DOHH2 (cell line): Measurements from ENCODE around the gene KRTAP2-1.
"Not testable (repeated sequence)": the region's sequence is repeated elsewhere in the genome, so short reads cannot be mapped to it uniquely, and the experiment has no call there.

ENCODE experiments used
- H3F3A ChIP-seq: fragments of 200-600 bp; sonication (generic), shearing (Covaris generic); 2 replicates; pipeline ENCODE4 v1.6.0; 2016; ENCODE audit warnings: antibody characterized with exemption, mild to moderate bottlenecking; ENCODE audit not compliant: control insufficient read depth, insufficient read depth
- H3K27ac ChIP-seq: fragments of 200-600 bp; sonication (generic); 2 replicates; pipeline ENCODE4 v1.5.1; 2014; ENCODE audit warnings: low read depth, mild to moderate bottlenecking, low read length, moderate library complexity
- H3K27me3 ChIP-seq: fragments of 200-600 bp; sonication (generic); 2 replicates; pipeline ENCODE4 v1.6.1; 2014; ENCODE audit warnings: mild to moderate bottlenecking, low read length, mixed read lengths; ENCODE audit not compliant: control insufficient read depth
- H3K36me3 ChIP-seq: fragments of 200-600 bp; sonication (generic); 2 replicates; pipeline ENCODE4 v1.6.1; 2014; ENCODE audit warnings: mild to moderate bottlenecking, low read length, moderate library complexity, mixed read lengths; ENCODE audit not compliant: control insufficient read depth
- H3K4me1 ChIP-seq: fragments of 200-600 bp; sonication (generic); 2 replicates; pipeline ENCODE4 v1.6.1; 2014; ENCODE audit warnings: mild to moderate bottlenecking, low read length, mixed read lengths; ENCODE audit not compliant: control insufficient read depth
- H3K4me2 ChIP-seq: fragments of 200-600 bp; sonication (generic); 2 replicates; pipeline ENCODE4 v1.6.0; 2014; ENCODE audit warnings: mild to moderate bottlenecking, low read length, moderate library complexity
- H3K4me3 ChIP-seq: fragments of 200-600 bp; sonication (generic); 2 replicates; pipeline ENCODE4 v1.5.1; 2014; ENCODE audit warnings: mild to moderate bottlenecking, low read length, mixed read lengths
- H3K79me2 ChIP-seq: fragments of 200-600 bp; sonication (generic); 2 replicates; pipeline ENCODE4 v1.6.1; 2014; ENCODE audit warnings: mild to moderate bottlenecking, low read length, mixed read lengths; ENCODE audit not compliant: control insufficient read depth
- H3K9me2 ChIP-seq: fragments of 200-600 bp; sonication (generic); replicated peaks from 2 replicates; pipeline ENCODE4 v1.6.1; 2014; ENCODE audit warnings: mild to moderate bottlenecking, low read length, mixed read lengths; ENCODE audit not compliant: control insufficient read depth
- H3K9me3 ChIP-seq: fragments of 200-600 bp; sonication (generic); 2 replicates; pipeline ENCODE4 v1.6.1; 2014; ENCODE audit warnings: antibody characterized with exemption, low read length, mixed read lengths; ENCODE audit not compliant: control insufficient read depth, insufficient read depth
- H4K20me1 ChIP-seq: fragments of 200-600 bp; sonication (generic); 2 replicates; pipeline ENCODE4 v1.6.0; 2014; ENCODE audit warnings: low read depth, mild to moderate bottlenecking, antibody characterized with exemption, low read length, moderate library complexity; ENCODE audit not compliant: control insufficient read depth, insufficient read depth
- EZH2phosphoT487 ChIP-seq: fragments of 200-600 bp; sonication (generic); IDR thresholded peaks from 2 replicates; pipeline ENCODE4 v1.6.1; 2017; ENCODE audit warnings: borderline replicate concordance, mild to moderate bottlenecking, antibody characterized with exemption, low read length, moderate library complexity, mixed read lengths
- TF ChIP-seq, protein P1 (sequence below): fragments of 200-600 bp; sonication (generic); IDR thresholded peaks from one replicate; pipeline ENCODE4 v1.5.1; 2014; ENCODE audit warnings: antibody characterized with exemption, mild to moderate bottlenecking, low read depth, low read length; ENCODE audit not compliant: poor library complexity, severe bottlenecking

KRTAP2-1 gene

DNA sequence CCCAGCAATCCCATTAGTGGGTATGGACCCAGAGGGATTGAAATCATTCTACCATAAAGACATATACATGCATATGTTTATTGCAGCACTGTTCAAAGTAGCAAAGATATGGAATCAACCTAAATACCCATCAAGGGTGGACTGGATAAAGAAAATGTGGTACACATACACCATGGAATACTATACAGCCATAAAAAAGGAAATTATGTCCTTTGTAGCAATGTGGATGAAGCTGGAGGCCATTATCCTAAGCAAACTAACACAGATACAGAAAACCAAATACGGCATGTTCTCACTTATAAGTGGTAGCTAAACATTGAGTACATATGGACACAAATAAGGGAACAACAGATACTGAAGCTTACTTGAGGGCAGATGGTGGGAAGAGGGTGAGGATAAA lies 10.4 kb upstream of the KRTAP2-1 start:
- H3K27ac ChIP-seq, result no peak overlapping the region
- no peaks in the 10 kb centered on the region for H3K36me3 ChIP-seq
- no peaks in the 10 kb centered on the region for H3K4me1 ChIP-seq
- no peak overlapping the region for H3K4me2 ChIP-seq
- H3K27me3 ChIP-seq, result 0 out of 2 replicates have a peak, but pooled peaks cover 2% of the 10 kb centered on the region
- no peaks in the 10 kb centered on the region for H3K79me2 ChIP-seq
- H3K4me3 ChIP-seq, result no peak overlapping the region
- no peaks in the 10 kb centered on the region for H4K20me1 ChIP-seq
- no peaks in the 10 kb centered on the region for H3K9me2 ChIP-seq
- TF ChIP-seq, protein P1, sequence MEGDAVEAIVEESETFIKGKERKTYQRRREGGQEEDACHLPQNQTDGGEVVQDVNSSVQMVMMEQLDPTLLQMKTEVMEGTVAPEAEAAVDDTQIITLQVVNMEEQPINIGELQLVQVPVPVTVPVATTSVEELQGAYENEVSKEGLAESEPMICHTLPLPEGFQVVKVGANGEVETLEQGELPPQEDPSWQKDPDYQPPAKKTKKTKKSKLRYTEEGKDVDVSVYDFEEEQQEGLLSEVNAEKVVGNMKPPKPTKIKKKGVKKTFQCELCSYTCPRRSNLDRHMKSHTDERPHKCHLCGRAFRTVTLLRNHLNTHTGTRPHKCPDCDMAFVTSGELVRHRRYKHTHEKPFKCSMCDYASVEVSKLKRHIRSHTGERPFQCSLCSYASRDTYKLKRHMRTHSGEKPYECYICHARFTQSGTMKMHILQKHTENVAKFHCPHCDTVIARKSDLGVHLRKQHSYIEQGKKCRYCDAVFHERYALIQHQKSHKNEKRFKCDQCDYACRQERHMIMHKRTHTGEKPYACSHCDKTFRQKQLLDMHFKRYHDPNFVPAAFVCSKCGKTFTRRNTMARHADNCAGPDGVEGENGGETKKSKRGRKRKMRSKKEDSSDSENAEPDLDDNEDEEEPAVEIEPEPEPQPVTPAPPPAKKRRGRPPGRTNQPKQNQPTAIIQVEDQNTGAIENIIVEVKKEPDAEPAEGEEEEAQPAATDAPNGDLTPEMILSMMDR, result no peak
- no peak for TF ChIP-seq EZH2phosphoT487
- no peaks in the 10 kb centered on the region for H3F3A ChIP-seq
- H3K9me3 ChIP-seq, result no peaks in the 10 kb centered on the region

DNA sequence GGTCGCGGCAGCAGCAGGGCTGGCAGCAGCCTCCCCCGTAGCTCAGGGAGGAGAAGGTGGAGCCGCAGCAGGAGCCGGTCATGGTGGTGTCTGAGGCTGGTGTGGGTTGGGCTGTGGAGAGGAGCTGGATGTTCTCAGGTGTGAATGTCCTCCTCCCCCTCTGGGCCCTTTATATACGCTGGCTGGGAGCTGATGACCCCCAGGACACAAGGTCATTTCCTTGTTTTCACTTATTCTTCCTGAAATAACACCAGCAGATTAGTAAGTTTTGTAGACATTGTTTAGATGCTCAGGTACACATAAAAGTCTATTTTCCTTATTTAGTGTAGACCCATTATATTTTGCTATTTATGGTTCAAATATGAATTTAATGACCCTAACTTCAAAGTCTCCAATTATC lies 8.0 kb upstream of the KRTAP2-1 start, which contains the start of gene KRTAP2-2:
KRTAP2-2 (minus strand) TSS at position 101 of the 400 bp plus-strand sequence; CDS start at position 82, 19 bp downstream.
- not testable (repeated sequence) for H3K36me3 ChIP-seq, H3K27ac ChIP-seq, H3K9me3 ChIP-seq, H3F3A ChIP-seq, H3K79me2 ChIP-seq, H3K27me3 ChIP-seq, H3K4me1 ChIP-seq, H3K9me2 ChIP-seq, H3K4me3 ChIP-seq, H3K4me2 ChIP-seq, H4K20me1 ChIP-seq

DNA sequence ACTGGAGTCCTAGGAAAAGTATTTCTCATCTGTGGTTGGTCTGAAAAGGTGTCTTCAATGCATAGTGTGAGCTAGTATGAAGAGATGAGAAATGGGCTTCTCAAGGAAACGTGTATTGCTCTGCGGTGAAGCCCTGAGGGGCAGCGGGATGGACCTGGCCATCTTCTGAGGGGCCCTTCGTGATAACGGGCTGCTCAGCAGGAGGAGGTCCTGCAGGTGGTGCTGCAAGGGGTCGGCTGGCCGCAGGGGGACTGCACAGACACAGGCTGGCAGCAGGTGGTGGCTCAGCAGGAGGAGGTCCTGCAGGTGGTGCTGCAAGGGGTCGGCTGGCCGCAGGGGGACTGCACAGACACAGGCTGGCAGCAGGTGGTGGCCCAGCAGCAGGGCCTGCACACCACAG lies 7.4 kb upstream of the KRTAP2-1 start:
- H3K79me2 ChIP-seq, H3K4me1 ChIP-seq, H3K27ac ChIP-seq, H3K9me2 ChIP-seq, H3K4me2 ChIP-seq, H3K9me3 ChIP-seq, H3K4me3 ChIP-seq, H4K20me1 ChIP-seq, H3F3A ChIP-seq, H3K36me3 ChIP-seq, H3K27me3 ChIP-seq: not testable (repeated sequence)

DNA sequence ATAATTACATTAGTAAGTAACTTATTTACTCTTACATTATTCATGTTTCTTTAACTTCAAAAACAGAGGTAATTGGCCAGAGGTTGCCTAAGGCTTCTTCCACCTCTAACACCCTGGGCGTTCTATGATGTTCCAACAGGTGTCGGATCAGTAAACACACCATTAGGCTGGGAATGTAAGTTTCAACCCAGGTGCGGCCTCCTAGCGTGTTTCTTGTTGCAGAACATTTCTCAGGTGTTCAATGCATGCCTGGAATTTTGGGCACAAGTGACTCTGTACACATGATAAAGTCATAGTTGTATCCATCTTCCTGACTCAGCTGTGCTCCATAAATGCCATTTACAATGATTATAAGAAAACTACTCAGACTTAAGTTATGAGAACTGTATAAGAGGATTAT lies 6.9 kb upstream of the KRTAP2-1 start:
- TF ChIP-seq, protein P1, result no peak
- TF ChIP-seq EZH2phosphoT487, result no peak
- Histone ChIP-seq H3F3A (no peaks in the 10 kb centered on the region), H3K36me3 (no peaks in the 10 kb centered on the region), H3K4me3 (no peak overlapping the region), H3K27me3 (0 out of 2 replicates have a peak, but pooled peaks cover 2% of the 10 kb centered on the region), H3K27ac (no peak overlapping the region), H3K9me2 (no peaks in the 10 kb centered on the region), H3K79me2 (no peaks in the 10 kb centered on the region), H3K4me2 (no peak overlapping the region), H3K4me1 (peaks cover 3% of the 10 kb centered on the region), H3K9me3 (no peaks in the 10 kb centered on the region), H4K20me1 (no peaks in the 10 kb centered on the region)
